ENCODE measurements around the gene SLC30A5.

- TF ChIP-seq POLR2A (IDR thresholded peaks at IDR 0.05; ENCODE audit: low read length) (no peak), GATA1 (IDR thresholded peaks at IDR 0.05; ENCODE audit: low read depth, low read length) (no peak)
Observed at GRCh38 chr5:69130241-69130640, 36.4 kb downstream of the SLC30A5 start.

Measured in erythroblast (primary cell).